HG03439 (cell line): ENCODE data around the gene C6orf52.
"Not testable (repeated sequence)": the region's sequence is repeated elsewhere in the genome, so short reads cannot be mapped to it uniquely, and the experiment has no call there.

Experiments
- ATAC-seq: cut with Tn5 transposase; IDR thresholded peaks from one replicate; pipeline ENCODE4 v1.9.1; 2021; ENCODE audit warnings: mild to moderate bottlenecking, moderate library complexity; ENCODE audit not compliant: unreplicated experiment

Gene C6orf52

DNA sequence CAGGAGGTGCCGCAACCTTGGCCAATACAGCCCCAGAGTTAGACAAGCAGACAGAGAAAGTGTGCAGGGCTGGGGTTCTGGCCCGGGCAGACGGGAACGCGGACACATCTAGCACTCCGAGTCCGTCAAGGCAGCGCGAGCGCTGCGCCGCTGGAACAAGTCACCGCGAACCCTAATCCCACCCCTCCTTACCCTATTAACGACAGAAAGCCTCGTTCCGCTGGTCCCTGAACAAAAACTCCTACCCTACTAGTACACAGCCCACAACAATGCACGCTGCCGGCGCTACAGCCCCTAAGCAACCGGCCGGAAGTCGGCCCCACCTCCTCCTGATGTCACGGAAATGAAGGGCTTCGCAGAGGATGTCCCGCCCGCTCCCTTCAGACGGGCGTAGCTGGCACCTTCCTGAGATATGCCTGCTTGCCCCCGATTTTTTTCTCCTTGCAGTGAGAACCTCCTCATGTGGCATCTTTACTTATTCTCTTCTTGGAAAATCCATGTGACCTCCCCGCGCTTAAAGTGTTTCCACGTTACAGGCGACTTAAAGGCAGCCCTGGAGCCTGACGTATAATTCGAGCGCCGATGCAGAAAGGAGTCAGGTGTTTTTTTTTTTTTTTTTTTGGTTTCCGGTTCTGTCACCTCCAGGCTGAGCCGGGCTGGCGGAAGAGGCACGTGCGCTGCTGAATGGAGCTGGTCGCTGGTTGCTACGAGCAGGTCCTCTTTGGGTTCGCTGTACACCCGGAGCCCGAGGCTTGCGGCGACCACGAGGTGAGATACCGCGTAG, at the start of gene C6orf52, which contains the start of gene PAK1IP1:
Gene C6orf52, minus strand, starts transcription at position 315 of the 784 bp plus-strand sequence. CDS start 7,066 bp downstream, outside the sequence.
Gene PAK1IP1, plus strand, starts transcription at position 671 of the 784 bp plus-strand sequence. Its CDS starts 14 bp downstream, at position 685.
- peak; percentile 97 for ATAC-seq

GRCh38 chr6:10743515-10743914, 49.1 kb upstream of the C6orf52 start:
- no peak for ATAC-seq

DNA sequence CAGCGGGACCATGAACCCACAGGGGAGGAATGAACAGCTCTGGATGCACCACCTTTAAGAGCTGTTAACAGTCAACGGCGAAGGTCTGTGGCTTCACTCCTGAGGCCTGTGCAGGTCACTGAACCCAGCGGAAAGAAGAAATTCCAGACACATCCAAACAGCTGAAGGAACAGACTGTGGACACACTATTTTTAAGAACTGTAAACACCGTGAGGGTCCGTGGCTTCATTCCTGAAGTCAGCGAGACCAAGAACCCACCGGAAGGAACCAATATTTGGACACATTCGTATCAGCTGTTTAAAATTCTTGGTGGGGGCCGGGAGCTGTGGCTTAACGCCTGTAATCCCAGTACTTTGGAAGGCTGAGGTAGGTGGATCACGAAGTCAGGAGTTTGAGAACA, 47.8 kb upstream of the C6orf52 start:
- ATAC-seq, result no peak

GRCh38 chr6:10741643-10742042, 47.2 kb upstream of the C6orf52 start:
- not testable (repeated sequence) for ATAC-seq

- no peak for ATAC-seq
These were observed 45.6 kb upstream of the C6orf52 start for GRCh38 chr6:10740061-10740460.

GRCh38 chr6:10736731-10737130, 42.3 kb upstream of the C6orf52 start:
- no peak for ATAC-seq

- no peak for ATAC-seq
These were observed 39.4 kb upstream of the C6orf52 start for GRCh38 chr6:10733863-10734262.

- no peak for ATAC-seq
These were observed 38.8 kb upstream of the C6orf52 start for GRCh38 chr6:10733151-10733715.

GRCh38 chr6:10730254-10730653, 35.8 kb upstream of the C6orf52 start:
- no peak for ATAC-seq

DNA sequence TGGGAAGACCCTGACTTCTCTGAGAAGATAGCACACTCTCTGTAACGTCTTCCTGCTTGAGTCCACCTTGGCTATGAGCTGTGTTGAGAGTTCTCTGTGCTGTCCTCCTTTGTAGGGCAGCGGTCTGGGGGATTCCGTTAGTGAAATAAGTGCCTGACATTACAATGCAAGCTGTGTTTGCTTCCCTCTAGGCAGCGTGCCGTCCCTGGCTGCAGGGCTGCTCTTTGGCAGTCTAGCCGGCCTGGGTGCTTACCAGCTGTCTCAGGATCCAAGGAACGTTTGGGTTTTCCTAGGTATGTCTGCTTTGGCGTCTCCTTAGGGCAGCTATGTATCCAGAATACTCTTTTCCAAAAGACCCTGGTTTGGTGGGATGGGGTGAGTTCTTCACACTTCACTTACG, 31.3 kb upstream of the C6orf52 start:
- ATAC-seq, result no peak

GRCh38 chr6:10725044-10725443, 30.6 kb upstream of the C6orf52 start:
- ATAC-seq, result no peak

DNA sequence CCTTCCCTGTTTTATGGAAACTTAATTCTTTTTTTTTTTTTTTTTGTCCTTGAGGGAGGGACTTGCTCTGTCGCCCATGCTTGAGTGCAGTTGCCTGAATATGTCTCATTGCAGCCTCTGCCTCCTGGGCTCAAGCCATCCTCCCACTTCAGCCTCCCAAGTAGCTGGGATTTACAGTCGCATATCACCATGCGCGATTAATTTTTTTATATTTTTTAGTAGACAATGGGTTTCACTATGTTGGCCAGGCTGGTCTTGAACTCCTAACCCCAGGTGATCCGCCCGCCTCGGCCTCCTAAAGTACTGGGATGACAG, 29.1 kb upstream of the C6orf52 start:
- no peak for ATAC-seq

DNA sequence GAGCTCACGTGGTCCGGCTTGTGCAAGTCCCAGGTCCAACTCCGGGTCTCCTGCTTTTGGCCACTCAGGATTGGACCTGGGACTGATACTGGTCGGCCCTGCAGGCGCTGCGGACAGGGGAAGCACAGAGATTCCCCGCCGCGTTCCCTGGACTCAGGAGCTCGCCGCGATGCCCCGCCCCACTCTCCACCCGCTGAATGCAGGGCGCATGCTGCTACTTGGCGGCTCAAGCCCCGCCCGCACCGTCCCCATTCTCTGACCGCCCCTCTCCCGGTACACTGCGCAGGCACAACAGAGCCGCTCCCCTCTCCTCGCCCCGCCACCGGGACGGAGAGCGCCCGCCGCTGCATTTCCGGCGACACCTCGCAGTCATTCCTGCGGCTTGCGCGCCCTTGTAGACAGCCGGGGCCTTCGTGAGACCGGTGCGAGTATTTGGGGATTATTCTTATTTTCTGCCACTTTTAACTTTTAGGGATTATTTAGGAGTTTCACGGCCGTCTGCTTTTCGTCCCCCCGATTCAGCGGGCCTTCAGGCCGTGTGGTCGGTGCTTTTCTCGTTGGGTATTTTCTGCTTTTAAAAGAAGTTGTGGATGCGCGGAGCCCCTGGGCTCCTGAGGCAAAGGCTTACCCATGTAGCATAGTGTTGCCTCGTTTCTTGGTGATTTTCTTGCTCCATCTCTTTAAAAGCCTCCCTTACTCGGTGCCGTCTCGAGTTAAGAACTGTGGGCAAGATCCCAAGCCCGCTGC, 28.6 kb upstream of the C6orf52 start, which contains the start of gene TMEM14C:
Gene TMEM14C, plus strand, starts transcription at position 251 of the 747 bp plus-strand sequence. CDS start 1,544 bp downstream, outside the sequence.
- peak; percentile 94 for ATAC-seq

DNA sequence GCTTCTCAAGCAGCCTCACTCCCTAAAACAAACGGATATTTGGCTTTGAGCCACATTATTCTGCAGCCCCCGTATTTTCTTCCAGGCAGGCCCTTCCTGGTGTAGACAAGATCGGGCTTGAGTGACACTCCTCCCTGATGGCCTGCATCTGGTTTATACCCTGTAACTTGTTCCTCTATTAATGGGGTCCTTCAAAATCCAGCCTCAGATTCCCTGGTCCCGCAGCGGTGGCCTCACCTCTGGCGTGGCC, 28.1 kb upstream of the C6orf52 start:
- no peak for ATAC-seq

GRCh38 chr6:10721850-10722569, 27.6 kb upstream of the C6orf52 start:
- ATAC-seq, result no peak

GRCh38 chr6:10720960-10721849, 26.8 kb upstream of the C6orf52 start:
- ATAC-seq, result not testable (repeated sequence)

GRCh38 chr6:10720265-10720959, 26.0 kb upstream of the C6orf52 start:
- ATAC-seq, result no peak

- ATAC-seq, result no peak
These were observed 25.5 kb upstream of the C6orf52 start for GRCh38 chr6:10719964-10720264.

DNA sequence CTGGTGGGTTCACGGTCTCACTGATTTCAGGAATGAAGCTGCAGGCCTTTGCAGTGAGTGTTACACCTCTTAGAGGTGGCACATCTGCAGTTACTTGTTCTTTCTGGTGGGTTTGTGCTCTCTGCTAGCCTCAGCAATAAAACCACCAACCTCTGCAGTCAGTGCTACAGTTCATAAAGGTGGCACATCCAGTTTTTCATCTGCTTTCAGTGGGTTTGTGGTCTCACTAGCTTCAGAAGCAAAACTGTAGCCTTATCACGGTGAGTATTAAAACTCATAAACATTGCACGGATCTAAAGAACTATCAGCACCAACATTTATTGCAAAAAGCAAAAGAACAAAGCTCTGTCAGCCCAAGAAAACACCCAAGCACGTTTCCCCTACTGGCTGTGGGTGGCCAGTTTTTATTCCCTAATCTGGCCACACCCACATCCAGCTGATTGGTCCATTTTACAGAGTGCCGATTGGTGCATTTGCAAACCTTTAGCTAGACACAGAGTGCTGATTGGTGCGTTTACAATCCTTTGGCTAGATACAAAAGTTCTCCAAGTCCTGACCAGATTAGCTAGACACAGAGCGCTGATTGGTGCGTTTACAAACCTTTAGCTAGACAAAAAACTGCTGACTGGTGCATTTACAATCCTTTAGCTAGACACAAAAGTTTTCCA, 25.0 kb upstream of the C6orf52 start:
- no peak for ATAC-seq
